Heart left ventricle (tissue), 16 donors: ENCODE results near the gene MANBA. TPM values are rescaled to one million over a fixed set of nuclear protein-coding genes. Genes with fewer than 3 reads are reported as not detected.
A peak's percentile ranks its signal among the peaks of the same experiment; 100 is the strongest.
"Not testable (repeated sequence)": the region's sequence is repeated elsewhere in the genome, so short reads cannot be mapped to it uniquely, and the experiment has no call there.

ENCODE experiments used
- ATAC-seq, 4 donors: fragments of 200-7000 bp; cut with Tn5 transposase; one replicate each; pipeline ENCODE4 v1.9.1; 2020 to 2022; ENCODE audit warnings: moderate library complexity in 4 of 4, mild to moderate bottlenecking in 3 of 4, moderate number of reproducible peaks in 1 of 4
- DNase-seq, 5 donors: peaks; one replicate each; pipeline ENCODE4 v3.0.0-alpha.2; 2020
- H3K27ac ChIP-seq, 12 donors: fragments of 200-600 bp; sonication (generic) in 4 of 12; one replicate each; pipeline versions ENCODE4 v1.5.0 to v1.8.0; 2016 to 2022; ENCODE audit warnings: mild to moderate bottlenecking in 2 of 12
- H3K27me3 ChIP-seq, 9 donors: fragments of 200-600 bp; sonication (generic) in 2 of 9; one replicate each; pipeline versions ENCODE4 v1.5.1 to v1.8.0; 2016 to 2022; ENCODE audit warnings: mild to moderate bottlenecking in 3 of 9
- H3K36me3 ChIP-seq, 9 donors: fragments of 200-600 bp; sonication (generic) in 2 of 9; one replicate each; pipeline versions ENCODE4 v1.5.0 to v1.8.0; 2018 to 2022; ENCODE audit warnings: mild to moderate bottlenecking in 2 of 9
- H3K4me1 ChIP-seq, 12 donors: fragments of 200-600 bp; sonication (generic) in 4 of 12; one replicate each; pipeline versions ENCODE4 v1.5.0 to v1.8.0; 2016 to 2022; ENCODE audit warnings: mild to moderate bottlenecking in 3 of 12
- H3K4me3 ChIP-seq, 12 donors: fragments of 200-600 bp; sonication (generic) in 4 of 12; one replicate each; pipeline versions ENCODE4 v1.5.0 to v1.8.0; 2017 to 2022; ENCODE audit warnings: mild to moderate bottlenecking in 9 of 12, moderate library complexity in 4 of 12
- H3K9me3 ChIP-seq, 12 donors: fragments of 200-600 bp; sonication (generic) in 4 of 12; one replicate each; pipeline versions ENCODE4 v1.5.0 to v1.8.0; 2016 to 2022; ENCODE audit warnings: mild to moderate bottlenecking in 1 of 12
- CTCF ChIP-seq, 12 donors: fragments of 200-600 bp; sonication (generic) in 4 of 12; IDR thresholded peaks; one replicate each; pipeline versions ENCODE4 v1.5.0 to v1.8.0; 2018 to 2022; ENCODE audit warnings: antibody characterized with exemption in 12 of 12, mild to moderate bottlenecking in 5 of 12
- POLR2A ChIP-seq, 2 donors: fragments of 450-650 bp; IDR thresholded peaks; one replicate each; pipeline ENCODE4 v1.6.1; 2017; ENCODE audit warnings: antibody characterized with exemption in 2 of 2, mild to moderate bottlenecking in 2 of 2, moderate library complexity in 2 of 2
- WGBS, 4 donors: extraction: QIAGEN DNeasy Blood & Tissue Kit in 2 of 4; methylation state at CpG; one replicate each; pipeline versions ENCODE4 v1.1.5 to v1.1.7; 2013 to 2018; 5-methylcytosine and 5-hydroxymethylcytosine counted together
- intact Hi-C, 10 donors: fragments of 100-400 bp; cut with DNase I; formaldehyde crosslinking; loops; one replicate each; pipeline versions ENCODE4 v1.11.1 to v1.14.2; 2022
- polyA plus RNA-seq, 2 donors: library from polyadenylated mRNA; stranded (reverse); fragments of 200-250 nt; gene quantifications; one replicate each; pipeline ENCODE4 v1.2.3, GENCODE V29; 2013
- total RNA-seq, 9 donors: library from RNA; depleted of rRNA in 2 of 9; stranded (reverse); fragments of >200 nt in 2 of 9; fragmentation: NEBNext Ultra II Directional in 3 of 9; extraction: Animal tissue kit (Norgen Biotek cat#: 25700) in 3 of 9; gene quantifications; one replicate each; pipeline versions ENCODE4 v1.1.0 to v1.2.4, GENCODE V29; 2016 to 2023
- donor health status: ischemic (EF 13 %, LVEDD 7.1; RV severe dilation, severe dysfunction).
- donor health status: healthy with polysubstance abuse.
- donor health status: DM: no; HTN: yes; CAD: no.
- donor health status: DM: no; HTN: no; CAD: no.
- donor health status: ischemic (EF 25% LVEDD 6.9; RV normal size, moderate dysfunction).
- donor health status: ischemic (EF 25% LVEDD 5.7; RV mildly dilated, moderate dysfunction).
- donor health status: healthy.
- donor health status: DM: yes; HTN: yes; CAD: no.
- donor health status: ischemic (EF 35%, LVEDD 5.7; RV mildly dilated, moderate dysfunction).
- donor health status: nonischemic (EF 11% LVEDD 7.7; RV severe dilation, severe dysfunction).
- donor health status: DM: yes; HTN: yes; CAD: no.
- donor health status: PGD.
- donor health status: ischemic (EF 29% LVEDD 5.4; RV normal size, mild dysfunction).
- donor health status: nonischemic (EF 23%, LVEDD 6.1; RV moderate dilation, normal function).

The MANBA gene
- total and polyA plus RNA-seq, 11 donors, result 6.2 to 44.0 (median 34.2) TPM

- TF ChIP-seq CTCF (IDR thresholded peaks at IDR 0.05) (no peak), POLR2A (IDR thresholded peaks at IDR 0.05) (no peak)
- Histone ChIP-seq H3K36me3 (peaks cover 0 to 50% (median 13%) of the 10 kb centered on the region in 9 donors), H3K9me3 (peaks cover 0 to 5% (median 0%) of the 10 kb centered on the region in 12 donors), H3K27ac (no peak overlapping the region), H3K27me3 (no peaks in the 10 kb centered on the region), H3K4me1 (peaks cover 0 to 8% (median 0%) of the 10 kb centered on the region in 12 donors), H3K4me3 (no peak overlapping the region)
- no peak for DNase-seq
- intact Hi-C loops, result no loop called here
- ATAC-seq, result no peak
- WGBS, 4 donors, result 55 to 88% (median 72%) methylated on average over 1 of the region's 1 CpG
Observed at GRCh38 chr4:102717448-102718092, 43.2 kb downstream of the MANBA start.

- TF ChIP-seq POLR2A (IDR thresholded peaks at IDR 0.05) (no peak), CTCF (IDR thresholded peaks at IDR 0.05) (peak in 3 of 12 donors; percentile 15 to 27 (median 21))
- Histone ChIP-seq H3K4me3 (no peak overlapping the region), H3K9me3 (peaks cover 0 to 5% (median 0%) of the 10 kb centered on the region in 12 donors), H3K4me1 (peaks cover 0 to 8% (median 0%) of the 10 kb centered on the region in 12 donors), H3K36me3 (peaks cover 0 to 43% (median 13%) of the 10 kb centered on the region in 9 donors), H3K27ac (no peak overlapping the region), H3K27me3 (no peaks in the 10 kb centered on the region)
- ATAC-seq, result peak in 1 of 4 donors; percentile 33
- intact Hi-C loops, result no loop called here
- WGBS, 4 donors, result 73 to 85% (median 77%) methylated on average over 1 of the region's 1 CpG
- DNase-seq, result no peak
Observed at GRCh38 chr4:102715057-102715456, 45.7 kb downstream of the MANBA start.

GRCh38 chr4:102713774-102714173 lies 47.0 kb downstream of the MANBA start:
- ATAC-seq, DNase-seq, H3K27ac ChIP-seq, H3K27me3 ChIP-seq, intact Hi-C loops, H3K4me1 ChIP-seq, H3K4me3 ChIP-seq, H3K9me3 ChIP-seq: not testable (repeated sequence)
- WGBS, 4 donors, result 88 to 94% (median 92%) methylated on average over 3 of the region's 3 CpGs
- H3K36me3 ChIP-seq, result peaks cover 0 to 34% (median 6%) of the 10 kb centered on the region in 9 donors

- ATAC-seq (peak in 2 of 4 donors; percentile 36 to 52), DNase-seq (no peak)
- H3K36me3 ChIP-seq, result peaks cover 0 to 31% (median 6%) of the 10 kb centered on the region in 9 donors
- intact Hi-C loops, result no loop called here
- H3K4me3 ChIP-seq, result no peak overlapping the region
- 49 to 52% (median 49%) methylated on average over 3 of the region's 3 CpGs for WGBS, 4 donors
- H3K27me3 ChIP-seq, result no peaks in the 10 kb centered on the region
- peaks cover 0 to 1% (median 0%) of the 10 kb centered on the region in 12 donors for H3K9me3 ChIP-seq
- H3K4me1 ChIP-seq, result peaks cover 0 to 8% (median 0%) of the 10 kb centered on the region in 12 donors
- no peak for TF ChIP-seq POLR2A (IDR thresholded peaks at IDR 0.05)
- TF ChIP-seq CTCF (IDR thresholded peaks at IDR 0.05), result no peak
- no peak overlapping the region for H3K27ac ChIP-seq
Observed at GRCh38 chr4:102713096-102713495, 47.7 kb downstream of the MANBA start.
